Epithelial cell of proximal tubule (primary cell): Measurements from ENCODE around the gene IL26. TPM values are rescaled to one million over a fixed set of nuclear protein-coding genes. Genes with fewer than 3 reads are reported as not detected.
"Not testable (repeated sequence)": the region's sequence is repeated elsewhere in the genome, so short reads cannot be mapped to it uniquely, and the experiment has no call there.

Experiments used
- DNase-seq: peaks from one replicate; pipeline ENCODE4 v3.0.0-alpha.2; 2011; ENCODE audit warnings: low read depth
- H3K4me3 ChIP-seq: 2 replicates; pipeline ENCODE4 v1.5.1; 2011; ENCODE audit warnings: low read depth, mild to moderate bottlenecking, low read length
- CTCF ChIP-seq: conservative IDR thresholded peaks from 2 replicates; pipeline ENCODE4 v1.5.1; 2012; ENCODE audit warnings: low read depth, mild to moderate bottlenecking, low read length
- total RNA-seq: library from RNA; depleted of rRNA; stranded (reverse); fragments of >200 nt; gene quantifications from 2 replicates; pipeline ENCODE4 v1.2.3, GENCODE V29; 2015

The IL26 gene
- total RNA-seq, 1 donor from 2014 or later: not detected

DNA sequence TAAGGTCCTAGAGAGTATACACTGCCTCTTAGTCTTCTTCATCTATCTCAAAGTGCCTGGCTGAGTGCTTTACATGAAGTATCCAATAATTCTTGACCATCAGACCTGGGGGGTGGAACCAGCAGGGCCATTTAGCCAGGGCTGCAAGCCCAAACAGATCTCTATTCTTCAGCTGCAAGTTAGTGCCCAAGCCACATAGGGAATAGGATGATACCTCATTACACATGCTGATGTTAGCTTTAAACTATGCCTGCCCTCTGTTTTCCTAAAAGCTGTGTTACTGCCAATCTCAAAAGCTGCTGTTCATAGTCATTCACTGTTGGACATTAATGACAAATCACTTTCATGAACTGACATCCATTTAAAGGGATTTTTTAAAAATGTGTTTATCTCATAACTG is 49.4 kb downstream of the IL26 start:
- DNase-seq: no peak
- H3K4me3 ChIP-seq: no peak overlapping the region
- TF ChIP-seq CTCF: no peak

- no peak for DNase-seq
- TF ChIP-seq CTCF: no peak
- no peak overlapping the region for H3K4me3 ChIP-seq
Observed at GRCh38 chr12:68175557-68176061, 50.0 kb downstream of the IL26 start.

GRCh38 chr12:68174761-68175160 is 50.8 kb downstream of the IL26 start:
- not testable (repeated sequence) for DNase-seq, H3K4me3 ChIP-seq

DNA sequence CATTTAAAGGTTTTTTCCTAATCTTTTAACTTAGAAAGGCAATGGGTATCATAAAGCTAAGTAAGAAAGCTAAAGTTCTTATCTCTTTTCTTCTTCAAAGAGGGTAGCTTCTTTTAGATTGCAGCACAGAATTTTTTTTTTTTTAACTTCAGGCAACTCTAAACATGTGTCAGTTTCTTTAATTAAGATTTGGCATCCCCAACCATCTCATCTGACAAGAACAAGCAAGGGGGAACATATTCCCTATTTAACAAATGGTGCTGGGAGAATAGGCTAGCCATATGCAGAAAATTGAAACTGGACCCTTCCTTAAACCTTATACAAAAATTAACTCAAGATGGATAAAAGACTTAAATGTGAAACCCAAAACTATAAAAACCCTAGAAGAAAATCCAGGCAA is 51.8 kb downstream of the IL26 start:
- TF ChIP-seq CTCF: no peak
- no peak for DNase-seq
- no peak overlapping the region for H3K4me3 ChIP-seq

DNA sequence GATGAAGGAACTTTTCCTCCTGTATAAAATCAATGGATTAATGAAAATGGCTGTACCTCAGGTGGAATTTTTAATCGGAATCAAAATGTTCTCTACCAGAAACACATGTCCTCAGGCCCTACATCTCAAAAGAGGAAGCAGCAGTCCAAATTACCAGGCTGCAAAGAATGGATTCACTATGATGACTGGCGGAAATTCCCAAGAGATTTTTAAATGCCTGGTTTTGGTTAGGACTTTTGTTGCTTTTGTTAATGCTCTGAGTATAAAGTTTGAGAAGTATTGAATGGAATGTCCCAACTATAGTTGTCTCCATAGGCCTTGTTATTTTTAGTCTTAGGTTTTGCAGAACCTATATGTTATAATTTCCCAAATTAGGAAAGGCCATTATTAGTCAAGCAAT is 54.9 kb downstream of the IL26 start:
- no peak for DNase-seq
- H3K4me3 ChIP-seq: no peak overlapping the region
- TF ChIP-seq CTCF: no peak

DNA sequence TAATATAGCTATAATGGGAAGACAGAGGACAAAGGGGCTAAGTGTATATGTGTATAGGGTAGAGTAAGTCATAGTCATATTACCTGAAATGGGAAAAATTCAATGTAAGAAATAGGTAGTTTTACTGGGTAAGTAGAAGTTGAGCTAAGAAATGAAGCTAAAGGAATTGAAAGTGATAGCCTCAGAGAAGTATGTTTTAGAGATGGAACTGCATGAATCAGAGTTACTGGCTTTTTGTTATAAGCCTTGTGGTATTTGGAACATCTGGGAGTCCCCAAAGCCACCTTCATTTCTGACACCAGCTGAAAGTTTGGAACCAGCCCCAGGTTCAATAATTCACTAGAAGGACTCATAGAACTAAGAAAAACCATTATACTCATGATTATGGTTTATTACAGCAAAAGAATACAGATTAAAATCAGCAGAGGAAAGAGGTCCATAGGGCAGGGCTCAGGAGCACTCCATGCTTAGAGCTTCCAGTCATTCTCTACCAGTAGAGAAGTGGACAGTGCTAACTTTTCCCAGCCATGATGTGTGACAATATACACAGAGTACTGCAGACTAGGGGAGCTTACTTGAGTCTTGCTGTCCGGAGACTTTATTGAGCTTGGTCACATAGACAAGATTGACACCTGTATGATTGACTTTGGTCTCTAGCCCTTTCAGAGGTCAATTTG is 56.3 kb downstream of the IL26 start:
- H3K4me3 ChIP-seq: no peak overlapping the region
- no peak for DNase-seq
- no peak for TF ChIP-seq CTCF

GRCh38 chr12:68166317-68166831 is 59.2 kb downstream of the IL26 start:
- no peak for DNase-seq
- TF ChIP-seq CTCF: no peak

More at GRCh38 chr12:68166317-68166831, 59.2 kb downstream of the IL26 start:
- H3K4me3 ChIP-seq: no peak overlapping the region
